Cardiac septum (tissue), 1 donor: ENCODE data around the gene FASTKD3. TPM values are rescaled to one million over a fixed set of nuclear protein-coding genes. Genes with fewer than 3 reads are reported as not detected.

Source experiments
- DNase-seq: peaks from one replicate; pipeline ENCODE4 v3.0.0-alpha.2; 2020; ENCODE audit warnings: low spot score
- intact Hi-C: fragments of 100-400 bp; cut with DNase I; formaldehyde crosslinking; loops from one replicate; pipeline ENCODE4 v1.14.0; 2022
- total RNA-seq: library from RNA; stranded (reverse); fragmentation: NEBNext Ultra II Directional; extraction: Animal tissue kit (Norgen Biotek cat#: 25700); gene quantifications from one replicate; pipeline ENCODE4 v1.2.1, GENCODE V29; 2021
- donor health status: DM: no; HTN: no; CAD: no.

The FASTKD3 gene
- total RNA-seq, 1 donor from 2014 or later = 4.7 TPM

DNA sequence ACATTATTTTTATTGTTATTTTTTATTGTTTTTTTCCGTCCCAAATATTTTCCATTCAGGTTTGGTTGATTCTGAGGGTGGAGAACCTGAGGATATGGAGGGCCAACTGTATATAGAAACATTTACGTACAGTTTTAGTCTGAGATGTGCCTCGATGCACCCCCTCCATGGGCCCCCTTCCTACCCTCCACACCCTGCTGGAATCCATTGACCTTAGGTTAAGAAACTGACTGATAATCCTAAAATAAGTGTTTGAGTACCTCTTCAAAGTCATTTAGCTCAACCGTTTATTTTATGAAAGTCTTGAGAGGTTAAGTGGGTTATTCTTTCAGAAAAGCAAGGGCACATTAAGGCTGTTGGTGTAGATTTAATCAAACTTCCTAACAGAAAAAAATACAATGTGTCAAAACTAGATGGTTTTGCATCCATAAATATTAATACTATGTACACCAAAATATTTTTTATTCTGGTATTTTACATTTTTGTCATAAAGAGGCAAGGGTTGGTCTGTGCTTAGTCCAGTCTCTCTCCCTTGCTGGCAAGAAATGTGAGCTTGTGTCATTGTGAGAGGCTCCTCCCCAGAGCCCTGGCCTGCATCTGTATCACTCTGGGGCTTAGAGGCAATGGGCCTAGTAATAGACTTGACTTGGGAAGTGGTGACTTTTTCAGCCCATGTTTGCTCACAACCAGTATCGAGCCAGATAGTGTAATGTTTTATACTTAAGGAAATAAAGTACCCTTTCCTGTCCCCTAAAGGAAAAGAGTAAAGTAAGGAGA, 15.8 kb upstream of the FASTKD3 start:
- intact Hi-C loops = no loop called here
- DNase-seq = no peak

DNA sequence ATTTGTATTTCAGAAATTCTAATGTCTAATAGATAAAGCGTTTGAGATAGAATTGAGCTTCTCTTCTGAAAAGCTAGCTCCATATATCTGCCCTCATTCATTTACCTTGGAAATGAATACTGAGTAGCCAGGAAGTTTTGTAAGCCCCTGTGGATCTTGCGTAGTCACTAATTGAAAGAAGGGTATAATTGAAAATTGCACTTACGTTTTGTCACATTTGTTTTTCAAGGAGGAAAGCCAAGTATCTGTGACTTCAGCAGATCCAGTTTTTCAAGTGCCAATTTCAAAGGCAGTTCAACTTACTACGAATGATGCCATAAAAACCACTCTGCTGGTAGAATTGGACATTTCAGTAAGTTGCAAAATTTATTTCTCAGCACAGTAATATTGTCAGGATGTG, 14.1 kb upstream of the FASTKD3 start:
- intact Hi-C loops = no loop called here
- DNase-seq = no peak

DNA sequence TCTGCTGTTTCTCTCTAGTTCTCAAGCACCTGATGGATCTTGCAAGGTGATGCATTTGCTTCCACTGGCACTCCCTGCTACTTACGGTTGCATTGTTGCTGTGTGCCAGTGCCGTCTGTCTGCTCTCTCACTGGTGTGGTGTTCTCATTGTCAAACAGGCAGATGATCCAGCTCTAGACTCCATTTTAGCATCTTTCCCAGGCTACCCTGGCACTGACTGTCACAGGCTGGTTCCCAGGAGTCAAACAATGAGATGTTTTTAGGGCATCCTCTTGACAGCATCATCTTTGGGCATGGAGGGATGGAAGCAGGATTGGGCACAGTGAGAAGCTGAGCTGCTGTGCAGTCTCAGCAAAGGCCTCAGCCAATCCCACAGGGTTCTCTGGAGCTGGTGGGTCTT, 13.0 kb upstream of the FASTKD3 start:
- no peak for DNase-seq
- intact Hi-C loops = no loop called here

DNA sequence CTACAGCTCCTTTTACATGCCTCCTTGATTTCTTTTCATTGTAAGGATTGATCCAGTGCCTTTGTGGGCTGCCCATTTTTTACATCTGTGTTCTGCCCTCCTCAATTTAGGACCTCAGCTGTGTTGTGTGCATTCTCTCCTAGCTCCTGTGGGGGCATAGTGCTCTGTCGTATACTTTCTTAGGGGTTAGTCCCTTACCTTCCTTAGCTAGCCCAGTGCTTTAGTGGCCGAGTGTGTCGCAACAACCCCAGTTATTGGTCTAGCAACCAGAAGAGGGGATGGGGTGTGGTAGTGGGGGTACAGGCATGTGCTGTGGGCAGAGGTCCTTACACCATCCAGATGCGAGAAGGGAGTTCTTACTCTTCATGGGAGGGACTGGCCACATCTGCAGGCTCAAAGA, 12.3 kb upstream of the FASTKD3 start:
- intact Hi-C loops = no loop called here
- no peak for DNase-seq

DNA sequence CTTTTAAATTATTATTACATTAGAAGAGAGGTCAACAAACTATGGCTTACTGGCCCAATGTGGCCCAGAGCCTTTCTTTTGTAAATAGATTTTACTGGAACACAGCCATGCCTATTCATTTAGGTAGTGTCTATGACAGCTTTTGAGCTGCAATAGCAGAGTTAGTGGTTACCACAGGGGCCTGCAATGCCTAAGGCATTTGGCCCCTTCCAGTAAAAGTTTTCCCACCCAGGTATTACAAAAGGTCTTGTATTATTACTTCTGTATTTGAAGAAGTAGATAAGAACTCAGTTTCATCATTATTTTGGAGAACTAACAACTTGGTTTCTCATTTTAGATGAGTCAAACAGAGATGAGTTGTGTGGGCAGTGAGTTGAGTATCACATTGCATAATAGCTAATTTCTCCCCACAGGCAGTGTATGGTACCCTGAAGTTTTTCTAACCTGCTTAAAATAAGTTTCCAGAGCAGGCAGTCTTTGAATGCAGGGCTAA, 9.6 kb upstream of the FASTKD3 start:
- no peak for DNase-seq
- intact Hi-C loops = no loop called here

DNA sequence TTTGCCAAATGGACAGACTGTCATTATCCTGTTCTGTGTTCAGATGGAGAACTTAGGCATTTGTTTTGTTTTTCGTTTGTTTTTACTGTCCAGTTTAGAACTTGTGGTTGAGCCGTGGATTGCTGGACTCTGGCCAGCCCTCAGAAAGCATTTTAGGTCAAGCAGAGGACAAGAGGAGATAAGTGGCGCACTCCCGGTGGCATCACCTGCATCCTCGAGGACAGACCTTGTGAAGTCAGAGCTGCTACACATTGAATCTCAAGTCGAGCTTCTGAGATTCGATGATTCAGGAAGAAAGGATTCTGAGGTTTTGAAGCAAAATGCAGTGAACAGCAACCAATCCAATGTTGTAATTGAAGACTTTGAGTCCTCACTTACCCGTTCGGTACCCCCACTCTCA, 9.0 kb upstream of the FASTKD3 start:
- intact Hi-C loops = no loop called here
- DNase-seq = no peak

DNA sequence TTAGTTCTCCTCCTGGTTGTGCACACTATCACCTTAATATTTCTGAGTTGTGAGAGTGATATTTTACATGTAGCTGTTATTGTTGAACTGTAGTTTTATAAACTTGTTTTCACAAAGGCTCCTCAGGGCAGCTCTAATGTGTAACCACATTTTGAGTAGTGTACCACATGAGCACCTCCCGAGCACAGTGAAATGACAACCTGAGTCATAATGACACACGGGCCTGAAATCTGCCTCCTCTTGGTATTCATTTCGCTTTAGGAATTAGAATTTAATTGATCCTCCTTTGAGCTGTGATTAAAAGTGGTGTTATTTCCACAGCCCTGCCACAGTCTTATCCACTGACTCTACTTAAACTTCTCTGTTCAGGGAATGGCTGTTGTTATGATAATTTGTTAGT, 8.0 kb upstream of the FASTKD3 start:
- DNase-seq = no peak
- intact Hi-C loops = no loop called here

DNA sequence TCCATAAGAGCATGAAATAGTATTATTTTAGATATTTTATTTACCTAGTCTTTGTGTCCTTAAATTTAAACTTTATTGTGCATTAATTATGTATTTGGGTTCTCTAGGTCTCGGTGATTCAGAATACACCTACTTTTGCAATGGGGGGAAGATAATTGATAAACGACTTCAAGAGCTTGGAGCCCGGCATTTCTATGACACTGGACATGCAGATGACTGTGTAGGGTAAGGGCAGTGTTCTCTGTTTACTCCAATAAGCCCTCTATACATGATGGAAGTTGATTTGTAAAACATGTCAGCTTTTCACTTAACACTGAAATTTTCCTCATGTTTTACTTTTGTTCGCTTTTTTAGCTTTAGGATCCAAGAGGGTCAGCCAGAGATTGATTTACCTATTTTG, 6.3 kb upstream of the FASTKD3 start:
- no peak for DNase-seq
- intact Hi-C loops = no loop called here

DNA sequence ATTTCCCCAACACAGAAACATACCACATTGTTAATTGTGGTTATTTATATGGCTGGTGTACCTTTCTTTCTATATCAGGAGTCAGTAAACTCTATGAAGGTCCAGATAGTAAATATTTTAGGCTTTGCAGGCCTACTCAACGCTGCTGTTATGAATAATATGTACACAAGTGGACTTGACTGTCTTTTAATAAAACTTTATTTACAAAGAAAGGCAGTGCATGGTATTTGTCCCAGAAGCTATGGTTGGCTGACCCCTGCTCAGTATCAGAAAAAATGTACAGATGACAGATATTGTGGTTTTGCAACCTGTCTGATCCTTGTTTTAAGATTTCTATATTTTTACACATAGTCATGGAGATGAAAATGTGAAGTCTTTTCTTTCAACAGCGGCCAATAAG, 5.8 kb upstream of the FASTKD3 start:
- no peak for DNase-seq
- intact Hi-C loops = no loop called here

DNA sequence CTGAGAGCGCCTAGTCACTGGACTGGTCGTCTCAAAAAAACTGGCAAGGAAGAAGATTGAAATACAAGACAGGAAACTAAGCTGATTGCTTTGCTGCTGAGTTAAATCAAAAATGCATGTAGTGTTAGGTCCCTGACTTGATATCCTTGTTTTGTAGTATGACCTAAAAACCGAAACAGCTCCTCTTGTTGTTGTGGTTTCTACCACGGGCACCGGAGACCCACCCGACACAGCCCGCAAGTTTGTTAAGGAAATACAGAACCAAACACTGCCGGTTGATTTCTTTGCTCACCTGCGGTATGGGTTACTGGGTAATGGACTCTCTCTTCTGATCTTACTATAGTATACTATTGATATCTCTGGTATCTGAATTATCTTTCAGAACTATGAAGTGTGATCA, 4.4 kb upstream of the FASTKD3 start:
- DNase-seq = no peak
- intact Hi-C loops = no loop called here

DNA sequence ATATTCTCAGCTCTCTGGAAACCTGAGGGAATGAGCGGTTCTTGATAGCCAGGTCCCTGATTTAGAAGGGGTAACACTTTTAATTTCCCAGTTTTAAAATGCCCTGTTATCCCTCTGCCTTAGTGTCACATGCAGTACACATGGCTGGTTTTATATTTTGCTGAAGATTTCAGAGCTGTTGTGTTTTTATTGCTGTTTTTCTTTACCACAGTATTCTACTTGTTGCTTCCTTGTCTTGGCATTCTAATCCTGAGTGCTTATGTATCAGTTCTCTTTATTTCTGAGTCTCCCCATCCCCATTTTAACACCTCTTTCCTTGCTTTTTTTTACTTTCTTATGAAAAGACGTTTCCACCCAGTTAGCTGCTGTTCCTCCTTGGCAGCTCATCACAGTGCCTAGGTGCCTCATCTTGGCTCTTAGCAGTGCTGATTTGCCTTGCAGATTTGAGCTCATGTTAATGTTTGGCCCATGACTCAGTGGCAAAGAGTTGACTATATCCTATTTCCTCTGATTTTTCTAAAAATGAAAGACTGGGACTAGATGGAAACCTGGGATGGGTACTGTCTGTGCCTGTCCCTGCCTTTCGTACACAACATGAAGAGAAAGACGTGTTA, 3.8 kb upstream of the FASTKD3 start:
- intact Hi-C loops = no loop called here
- no peak for DNase-seq

DNA sequence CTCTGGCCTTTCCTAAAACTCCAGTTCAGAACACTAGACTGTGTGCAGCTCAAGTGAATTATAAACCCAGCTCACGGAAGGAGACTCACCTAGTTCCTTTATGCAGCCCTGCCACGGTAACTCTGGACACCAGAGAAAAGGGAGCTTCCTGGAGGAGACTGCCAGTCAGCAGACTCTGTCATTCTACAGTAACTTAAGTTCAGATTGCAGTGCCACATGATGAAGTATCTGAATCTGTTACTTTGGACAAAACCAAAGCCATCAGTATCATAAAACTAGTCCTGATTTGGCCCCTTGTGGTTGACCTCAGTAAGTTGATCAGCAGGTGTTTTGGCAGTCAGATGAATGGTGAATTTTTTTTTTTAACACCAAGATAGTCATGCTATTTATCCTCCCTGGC, 2.8 kb upstream of the FASTKD3 start:
- DNase-seq = no peak
- intact Hi-C loops = no loop called here

DNA sequence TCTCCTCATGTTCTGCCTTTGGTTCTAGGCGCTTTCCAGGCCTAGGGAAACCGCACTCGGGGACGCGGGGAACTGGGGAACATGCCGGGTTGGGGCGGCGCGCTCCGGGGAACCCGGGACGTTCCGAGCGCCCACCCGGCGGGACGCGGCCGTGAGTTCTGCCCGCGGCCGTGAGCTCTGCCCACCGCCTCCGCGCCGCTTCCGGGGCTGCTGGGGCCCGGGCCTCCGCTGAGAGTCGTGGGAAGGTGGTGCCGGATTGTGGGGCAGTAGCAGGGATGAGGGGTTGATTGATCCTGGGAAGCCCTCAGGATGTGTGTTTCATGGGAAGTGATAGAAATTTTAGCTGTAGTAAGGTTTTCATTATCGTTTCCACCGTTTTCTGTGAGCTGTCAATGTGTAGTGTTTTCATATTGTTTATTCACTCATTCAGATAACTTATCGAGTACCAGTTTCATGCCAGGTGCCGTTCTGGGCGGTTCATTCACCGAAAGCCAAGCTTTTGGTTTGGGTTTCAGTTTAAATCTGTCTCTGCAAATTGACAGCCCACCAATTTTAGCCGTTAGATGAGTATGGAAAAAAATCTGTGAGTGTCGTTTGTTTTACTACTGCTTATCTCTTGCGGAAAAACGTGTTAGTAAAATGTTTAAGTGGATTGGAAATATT, 774 bp upstream of the FASTKD3 start:
- no peak for DNase-seq
- intact Hi-C loops = no loop called here

DNA sequence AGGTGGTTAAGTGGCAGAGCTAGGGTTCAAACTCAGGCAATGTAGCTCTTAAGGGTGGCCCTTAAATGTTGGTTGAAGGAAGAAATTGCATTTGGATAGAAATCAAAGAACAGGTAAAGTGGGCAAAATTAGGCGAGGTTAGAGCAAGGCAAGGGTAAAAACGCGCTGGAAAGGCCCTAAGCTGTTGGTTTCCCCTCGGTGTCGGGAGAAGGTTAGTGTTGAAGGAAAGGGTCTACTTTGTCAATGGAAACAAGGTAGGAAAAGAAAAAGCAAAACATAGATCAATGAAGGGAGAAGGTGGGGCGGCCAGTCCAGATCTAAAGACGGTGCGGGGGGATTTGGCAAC, 431 bp downstream of the FASTKD3 start:
- DNase-seq = no peak
- intact Hi-C loops = no loop called here

DNA sequence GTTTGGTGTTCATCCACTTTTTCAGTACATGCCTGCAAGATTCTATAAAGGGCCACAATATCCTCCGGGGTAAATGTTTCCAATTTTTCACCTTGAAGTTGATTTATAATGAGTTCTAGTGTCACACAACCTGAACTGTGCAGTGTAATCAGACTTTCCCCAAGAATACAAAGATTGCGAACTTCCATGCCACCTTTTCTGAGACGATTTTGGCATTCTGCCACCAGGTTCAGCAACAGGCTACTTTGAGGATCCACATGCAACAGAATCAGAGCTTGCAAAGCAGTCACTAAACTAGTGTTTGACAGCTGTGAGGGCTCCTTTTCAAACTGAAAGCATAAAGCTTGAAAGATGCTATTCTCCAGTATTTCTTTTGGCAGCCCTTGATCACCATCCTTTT, 1.6 kb downstream of the FASTKD3 start:
- DNase-seq = no peak
- intact Hi-C loops = no loop called here

DNA sequence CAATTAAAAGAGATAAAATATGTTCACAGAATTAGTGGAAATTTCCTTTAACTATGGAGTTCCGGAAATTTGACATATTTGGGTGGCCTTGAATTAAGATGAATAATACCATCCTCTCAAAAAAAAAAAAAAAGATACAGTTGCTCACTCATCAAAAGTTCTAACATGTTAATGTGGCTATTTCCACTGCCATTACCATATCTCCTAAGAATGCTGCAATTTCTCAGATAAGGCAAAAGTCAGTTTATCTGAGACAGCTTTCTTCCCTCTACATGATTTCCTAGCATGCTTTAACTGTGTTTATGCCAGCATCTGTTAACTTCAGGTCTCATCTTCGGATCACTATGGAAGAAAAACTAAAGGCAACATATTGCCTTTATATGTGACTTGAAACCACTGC, 2.6 kb downstream of the FASTKD3 start:
- no peak for DNase-seq
- intact Hi-C loops = no loop called here

DNA sequence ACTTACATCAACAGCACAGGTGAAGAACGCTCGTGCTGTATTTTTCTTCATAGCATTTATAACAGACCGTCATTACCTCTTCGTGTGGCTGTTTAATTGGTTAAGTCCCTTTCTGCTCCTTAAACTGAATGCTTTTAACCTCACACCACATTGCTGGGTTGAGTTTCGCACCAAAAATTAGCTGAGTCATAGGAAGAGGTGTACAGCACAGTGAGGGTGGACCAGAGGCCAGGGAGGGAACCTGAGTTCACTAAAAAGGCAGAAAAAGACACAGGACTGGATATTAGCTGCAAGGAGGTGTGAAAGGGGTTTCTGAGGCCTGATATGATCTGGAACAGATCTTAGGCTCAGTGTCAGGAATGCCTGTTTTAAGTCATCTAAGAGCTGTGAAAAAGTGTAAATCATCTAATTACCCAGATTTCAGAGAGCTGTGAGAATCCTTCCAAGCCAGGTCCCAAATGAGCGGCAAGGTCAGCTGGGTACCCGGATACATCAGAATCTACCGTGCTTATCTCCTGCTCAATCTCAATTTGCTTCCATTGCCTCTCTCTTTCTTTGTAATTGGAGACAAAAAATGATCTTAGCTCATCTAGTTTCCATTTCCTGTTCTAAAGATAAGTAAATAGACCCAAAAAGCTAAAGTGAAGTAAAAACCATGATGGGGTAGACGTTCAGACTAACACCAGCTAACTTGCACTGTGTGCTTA, 10.8 kb downstream of the FASTKD3 start:
- intact Hi-C loops = loop anchor here (5.0 kb wide), 1 partner anchor 1091 kb away; no protein-coding TSS in a partner anchor
- no peak for DNase-seq

DNA sequence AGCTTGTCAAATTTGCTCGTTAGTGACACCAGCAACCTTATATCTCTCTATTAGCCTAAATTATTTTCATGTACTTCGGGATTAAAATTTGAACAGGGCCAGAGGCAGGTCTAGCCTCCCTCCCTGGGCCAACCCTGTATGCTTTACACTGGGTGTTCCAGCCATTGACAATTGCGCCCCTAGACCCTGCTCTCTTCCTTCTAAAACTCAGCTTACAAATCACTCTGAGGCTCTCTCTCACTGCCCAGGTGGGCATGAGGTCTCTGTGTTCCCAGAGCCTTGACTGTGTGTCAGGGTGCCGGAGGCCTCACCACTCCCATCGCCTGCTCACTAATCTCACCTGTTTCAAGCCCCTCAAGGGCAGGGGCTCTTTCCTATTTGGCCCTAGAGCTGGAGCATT, 11.5 kb downstream of the FASTKD3 start:
- no peak for DNase-seq
- intact Hi-C loops = loop anchor here (5.0 kb wide), 1 partner anchor 1090 kb away; no protein-coding TSS in a partner anchor

DNA sequence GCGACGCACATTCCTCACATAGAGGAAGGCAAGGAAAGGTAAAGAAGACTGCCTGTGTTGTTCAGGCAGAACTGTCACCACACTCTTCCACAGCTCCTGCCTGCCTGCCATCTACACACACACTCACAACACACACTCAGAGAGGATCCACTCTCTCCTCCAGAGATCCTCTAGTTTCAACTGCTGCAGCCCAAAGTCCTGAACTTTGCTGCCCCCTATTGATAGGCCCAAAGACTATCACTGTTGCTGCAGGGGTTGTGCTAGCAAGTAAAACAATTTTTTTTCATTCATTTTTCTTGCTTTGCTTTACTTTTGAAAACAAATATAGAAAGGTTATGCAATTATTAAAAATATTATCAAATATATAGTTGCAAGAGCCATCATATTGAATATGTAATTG, 12.0 kb downstream of the FASTKD3 start:
- intact Hi-C loops = loop anchor here (5.0 kb wide), 1 partner anchor 1090 kb away; no protein-coding TSS in a partner anchor

DNA sequence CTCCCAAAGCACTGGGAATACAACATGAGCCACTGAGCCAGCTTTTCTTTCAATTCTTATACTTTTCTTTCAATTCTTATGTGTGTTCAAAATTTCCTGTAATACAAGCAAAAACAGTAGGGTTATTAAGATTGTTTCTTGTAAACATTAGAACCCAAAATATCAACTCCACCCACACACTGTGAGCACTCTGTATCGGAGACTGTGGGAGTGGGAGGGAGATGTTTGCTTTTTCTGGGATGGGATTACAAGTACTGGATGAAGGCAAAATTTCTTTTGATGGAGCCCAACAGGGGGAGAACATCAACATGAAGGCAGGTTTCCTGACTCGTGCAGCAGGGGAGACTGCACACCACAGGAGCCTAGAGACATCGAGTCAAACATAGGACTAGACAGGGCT, 13.2 kb downstream of the FASTKD3 start:
- DNase-seq = no peak
- intact Hi-C loops = loop anchor here (5.0 kb wide), 1 partner anchor 1088 kb away; no protein-coding TSS in a partner anchor

More for the DNA sequence above, 12.0 kb downstream of the FASTKD3 start:
- no peak for DNase-seq
